A549 (cell line): ENCODE results near the gene IGFALS. TPM values are rescaled to one million over a fixed set of nuclear protein-coding genes. Genes with fewer than 3 reads are reported as not detected.

Experiments used
- ATAC-seq, 2 experiments: fragments of 200-7000 bp in 1 of 2; fragments of >200 bp in 1 of 2; cut with Nextera tagmentation in 1 of 2; cut with Tn5 transposase in 1 of 2; 3 replicates each; pipeline versions ENCODE4 v1.8.0 to v1.9.1; 2018 to 2020; ENCODE audit warnings: mild to moderate bottlenecking in 1 of 2, moderate library complexity in 1 of 2
- CTCF ChIA-PET: fragments of 300-600 bp; sonication (Branson Sonifier 250); formaldehyde crosslinking; extraction: SDS; loops from one replicate; lab custom pipeline; 2021; ENCODE audit warnings: antibody characterized with exemption, inconsistent platforms; lab: Yijun Ruan, JAX
- POLR2A ChIA-PET: fragments of 350-600 bp; formaldehyde crosslinking; extraction: SDS; loops from one replicate; lab custom pipeline; 2021; ENCODE audit warnings: antibody characterized with exemption, inconsistent platforms; lab: Yijun Ruan, JAX
- DNase-seq, 2 experiments: peaks; one replicate each; pipeline versions ENCODE4 v3.0.0 to v3.0.0-alpha.2; 2011 to 2016; ENCODE audit warnings: low read depth in 1 of 2, low spot score in 1 of 2
- FAIRE-seq: peaks from 2 replicates; lab custom pipeline; 2011; peaks lifted over from hg19 to GRCh38; lab: Jason Lieb, UNC
- H3K27ac ChIP-seq, 2 experiments: fragments of >200 bp; sonication (Bioruptor Twin); formaldehyde crosslinking; 3 replicates each; pipeline ENCODE4 v1.5.1; 2016 to 2017
- H3K4me1 ChIP-seq: fragments of >200 bp; sonication (Bioruptor Twin); formaldehyde crosslinking; 3 replicates; pipeline ENCODE4 v1.6.1; 2016
- H3K4me2 ChIP-seq: fragments of >200 bp; sonication (Bioruptor Twin); formaldehyde crosslinking; 3 replicates; pipeline ENCODE4 v1.6.1; 2016
- H3K4me3 ChIP-seq: fragments of >200 bp; sonication (Bioruptor Twin); formaldehyde crosslinking; 3 replicates; pipeline ENCODE4 v1.5.1; 2016
- H3K9me3 ChIP-seq: fragments of >200 bp; sonication (Bioruptor Twin); formaldehyde crosslinking; 3 replicates; pipeline ENCODE4 v1.6.1; 2016
- CTCF ChIP-seq: fragments of >200 bp; sonication (Bioruptor Twin); formaldehyde crosslinking; IDR thresholded peaks from 3 replicates; pipeline ENCODE4 v1.5.1; 2016
- EHF ChIP-seq: fragments of 250-450 bp; sonication (Bioruptor Pico); IDR thresholded peaks from 2 replicates; pipeline ENCODE4 v1.5.0; 2020; ENCODE audit warnings: mild to moderate bottlenecking
- EP300 ChIP-seq, 2 experiments: fragments of >200 bp; sonication (Bioruptor Twin); formaldehyde crosslinking; IDR thresholded peaks; 2 replicates in 1 of 2; 3 replicates in 1 of 2; pipeline ENCODE4 v1.6.1; 2016 to 2017
- ESRRA ChIP-seq: fragments of 150-350 bp; IDR thresholded peaks from 2 replicates; pipeline ENCODE4 v1.6.1; 2014; ENCODE audit warnings: mild to moderate bottlenecking, low read length, borderline replicate concordance
- FOSB ChIP-seq: fragments of 250-450 bp; sonication (Bioruptor Pico); IDR thresholded peaks from 2 replicates; pipeline ENCODE4 v1.5.0; 2020; ENCODE audit warnings: mild to moderate bottlenecking, moderate library complexity
- GATA3 ChIP-seq: IDR thresholded peaks from 2 replicates; pipeline ENCODE4 v1.6.1; 2012; ENCODE audit warnings: borderline replicate concordance
- HDAC2 ChIP-seq: fragments of 200-600 bp; sonication (generic); IDR thresholded peaks from 2 replicates; pipeline ENCODE4 v1.6.1; 2016
- HES2 ChIP-seq: fragments of >200 bp; sonication (Bioruptor Twin); formaldehyde crosslinking; IDR thresholded peaks from 2 replicates; pipeline ENCODE4 v1.6.1; 2016
- HOXB5 ChIP-seq: fragments of 250-450 bp; sonication (Bioruptor Pico); IDR thresholded peaks from 2 replicates; pipeline ENCODE4 v1.5.0; 2020; ENCODE audit warnings: mild to moderate bottlenecking, moderate library complexity
- JUN ChIP-seq, 2 experiments: fragments of >200 bp; sonication (Bioruptor Twin); formaldehyde crosslinking; IDR thresholded peaks; 2 replicates in 1 of 2; 3 replicates in 1 of 2; pipeline ENCODE4 v1.6.1; 2016 to 2017
- MYC ChIP-seq: IDR thresholded peaks from 2 replicates; pipeline ENCODE4 v1.6.1; 2012; ENCODE audit warnings: mild to moderate bottlenecking, inconsistent platforms, low read length, improper control_type of control experiment, borderline replicate concordance
- NFE2L2 ChIP-seq: fragments of 150-350 bp; conservative IDR thresholded peaks from 2 replicates; pipeline ENCODE4 v1.6.1; 2014; ENCODE audit warnings: low read length
- NPAS2 ChIP-seq: fragments of 250-450 bp; sonication (Bioruptor Pico); IDR thresholded peaks from 2 replicates; pipeline ENCODE4 v1.8.0; 2022; ENCODE audit warnings: mild to moderate bottlenecking, moderate library complexity, borderline replicate concordance
- NR3C1 ChIP-seq: fragments of >200 bp; sonication (Bioruptor Twin); formaldehyde crosslinking; IDR thresholded peaks from 3 replicates; pipeline ENCODE4 v1.6.1; 2017
- RARB ChIP-seq: fragments of 250-450 bp; sonication (Bioruptor Pico); IDR thresholded peaks from 2 replicates; pipeline ENCODE4 v1.8.0; 2021; ENCODE audit warnings: mild to moderate bottlenecking, moderate library complexity
- SMC3 ChIP-seq: fragments of >200 bp; sonication (Bioruptor Twin); formaldehyde crosslinking; IDR thresholded peaks from 3 replicates; pipeline ENCODE4 v1.6.1; 2018; ENCODE audit warnings: inconsistent platforms
- SREBF2 ChIP-seq: fragments of 450-650 bp; IDR thresholded peaks from 2 replicates; pipeline ENCODE4 v1.6.1; 2014; ENCODE audit warnings: mild to moderate bottlenecking, moderate library complexity
- TP53 ChIP-seq: fragments of 250-450 bp; sonication (Bioruptor Pico); IDR thresholded peaks from 2 replicates; pipeline ENCODE4 v1.5.0; 2021; ENCODE audit warnings: mild to moderate bottlenecking, moderate library complexity
- USF2 ChIP-seq: fragments of 450-650 bp; IDR thresholded peaks from 2 replicates; pipeline ENCODE4 v1.6.1; 2014; ENCODE audit warnings: antibody characterized with exemption
- WGBS: methylation state at CpG from one replicate; pipeline ENCODE4 v1.1.6; 2017; ENCODE audit errors: missing lambda C conversion rate; 5-methylcytosine and 5-hydroxymethylcytosine counted together
- polyA plus RNA-seq, 4 experiments: library from polyadenylated mRNA; depleted of rRNA in 3 of 4; stranded (reverse); fragments of >200 nt; fragmentation: RNase III in 1 of 4; extraction: RNeasy Plus Mini Kit Qiagen cat#74134 plus additional on column Dnase treatment in 1 of 4; gene quantifications; 2 replicates in 3 of 4; 3 replicates in 1 of 4; pipeline ENCODE4 v1.2.3, GENCODE V29; 2011 to 2017
- TF ChIP-seq, protein P1 (sequence below): IDR thresholded peaks from 2 replicates; pipeline ENCODE4 v1.6.1; 2012
- TF ChIP-seq, protein P2 (sequence below): IDR thresholded peaks from 2 replicates; pipeline ENCODE4 v1.6.1; 2012

Gene IGFALS
- polyA plus RNA-seq, 2 of the 4 experiments (the other 2 are of a cell fraction): 0.08 TPM; not detected in 1

- H3K4me2 ChIP-seq: no peak overlapping the region
- CTCF ChIA-PET: interaction anchor here (0.7 kb wide), 1 partner anchor 72 kb away, joined by 3 read pairs; no protein-coding TSS in a partner anchor
- FAIRE-seq (no peak), DNase-seq (no peak), ATAC-seq (no peak)
- no peak overlapping the region for H3K27ac ChIP-seq
- H3K4me1 ChIP-seq: peaks cover 21% of the 10 kb centered on the region
- TF ChIP-seq NFE2L2: no peak
- WGBS: 94% methylated on average over 19 of the region's 19 CpGs
- POLR2A ChIA-PET: no interaction called here
- no peaks in the 10 kb centered on the region for H3K9me3 ChIP-seq
- H3K4me3 ChIP-seq: no peak overlapping the region
Observed at GRCh38 chr16:1831186-1832075, 37.9 kb upstream of the IGFALS start.

GRCh38 chr16:1830213-1830612 is 36.7 kb upstream of the IGFALS start:
- no peak overlapping the region for H3K4me3 ChIP-seq
- POLR2A ChIA-PET: no interaction called here
- WGBS: 59% methylated on average over 3 of the region's 3 CpGs
- no peak for ATAC-seq
- no peak overlapping the region for H3K4me2 ChIP-seq
- CTCF ChIA-PET: interaction anchor here (0.6 to 1.5 kb wide), 4 partner anchors 10 to 99 kb away, joined by 3 to 7 read pairs (median 4); no protein-coding TSS in a partner anchor
- DNase-seq: no peak
- H3K27ac ChIP-seq: no peak overlapping the region
- peaks cover 27% of the 10 kb centered on the region for H3K4me1 ChIP-seq
- TF ChIP-seq NPAS2 (CRISPR knock-in tag) (no peak), GATA3 (no peak), FOSB (CRISPR knock-in tag) (no peak), HOXB5 (no peak), CTCF (no peak), MYC (no peak), EHF (CRISPR knock-in tag) (no peak), USF2 (no peak), TP53 (no peak), EP300 (IDR thresholded peaks at IDR 0.05) (no peak), NR3C1 (no peak), NFE2L2 (no peak), ESRRA (no peak), HES2 (no peak), SMC3 (no peak), HDAC2 (no peak)
- no peaks in the 10 kb centered on the region for H3K9me3 ChIP-seq
- no peak for FAIRE-seq

- POLR2A ChIA-PET: no interaction called here
- H3K4me1 ChIP-seq: peaks cover 28% of the 10 kb centered on the region
- DNase-seq: no peak
- peak overlapping the region; percentile 67 for H3K4me3 ChIP-seq
- no peaks in the 10 kb centered on the region for H3K9me3 ChIP-seq
- no peak for ATAC-seq
- peak overlapping the region; percentile 79 for H3K4me2 ChIP-seq
- TF ChIP-seq, protein P1, sequence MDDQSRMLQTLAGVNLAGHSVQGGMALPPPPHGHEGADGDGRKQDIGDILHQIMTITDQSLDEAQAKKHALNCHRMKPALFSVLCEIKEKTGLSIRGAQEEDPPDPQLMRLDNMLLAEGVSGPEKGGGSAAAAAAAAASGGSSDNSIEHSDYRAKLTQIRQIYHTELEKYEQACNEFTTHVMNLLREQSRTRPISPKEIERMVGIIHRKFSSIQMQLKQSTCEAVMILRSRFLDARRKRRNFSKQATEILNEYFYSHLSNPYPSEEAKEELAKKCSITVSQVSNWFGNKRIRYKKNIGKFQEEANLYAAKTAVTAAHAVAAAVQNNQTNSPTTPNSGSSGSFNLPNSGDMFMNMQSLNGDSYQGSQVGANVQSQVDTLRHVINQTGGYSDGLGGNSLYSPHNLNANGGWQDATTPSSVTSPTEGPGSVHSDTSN: no peak
- TF ChIP-seq SREBF2 (no peak), EHF (CRISPR knock-in tag) (no peak), RARB (CRISPR knock-in tag) (no peak), JUN (IDR thresholded peaks at IDR 0.05) (no peak)
- TF ChIP-seq, protein P2, sequence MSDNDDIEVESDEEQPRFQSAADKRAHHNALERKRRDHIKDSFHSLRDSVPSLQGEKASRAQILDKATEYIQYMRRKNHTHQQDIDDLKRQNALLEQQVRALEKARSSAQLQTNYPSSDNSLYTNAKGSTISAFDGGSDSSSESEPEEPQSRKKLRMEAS: no peak
- 0 out of 6 replicates have a peak overlapping the region, but pooled peaks of 1 of the 2 experiments have one; percentile 6 for H3K27ac ChIP-seq
- CTCF ChIA-PET: interaction anchor here (1.2 to 1.5 kb wide), 2 partner anchors 16 to 18 kb away, joined by 3 to 5 read pairs; no protein-coding TSS in a partner anchor
- FAIRE-seq: no peak
- WGBS: 49% methylated on average over 11 of the region's 11 CpGs
Observed at GRCh38 chr16:1828645-1829410, 35.3 kb upstream of the IGFALS start.
